HCT116 (cell line): ENCODE results near the gene CHERP. TPM values are rescaled to one million over a fixed set of nuclear protein-coding genes. Genes with fewer than 3 reads are reported as not detected.

ENCODE experiments used
- ATAC-seq: fragments of 200-7000 bp; cut with Tn5 transposase; 2 replicates; pipeline ENCODE4 v1.9.1; 2020; ENCODE audit warnings: mild to moderate bottlenecking, moderate library complexity
- BruUV-seq: library from RNA; stranded (reverse); fragments of 400-500 nt; replicated peaks from 2 replicates; lab custom pipeline; 2021; lab: Mats Ljungman, UMichigan
- CTCF ChIA-PET: fragments of 300-600 bp; sonication (Branson Sonifier 250); formaldehyde crosslinking; loops from one replicate; lab custom pipeline; 2021; ENCODE audit warnings: antibody characterized with exemption; lab: Charles Lee
- POLR2A ChIA-PET: fragments of 300-600, 350-600 bp; sonication (Branson Sonifier 250); formaldehyde crosslinking; loops from one replicate; lab custom pipeline; 2021; ENCODE audit warnings: antibody characterized with exemption; lab: Charles Lee
- RAD21 ChIA-PET, 2 experiments: fragments of 300-600 bp; sonication (Branson Sonifier 250); formaldehyde crosslinking; loops; one replicate each; lab custom pipeline; 2023; ENCODE audit warnings: low total read pairs in 2 of 2; ENCODE audit not compliant: uncharacterized antibody in 2 of 2, unreplicated experiment in 2 of 2, low non-redundant PET in 1 of 2; lab: Charles Lee
- DNase-seq: peaks from one replicate; pipeline ENCODE4 v3.0.0-alpha.2; 2010; ENCODE audit warnings: low read depth, low spot score
- H2AFZ ChIP-seq: fragments of 200-600 bp; shearing (Covaris generic), sonication (generic); 2 replicates; pipeline ENCODE4 v1.6.1; 2017; ENCODE audit warnings: low read depth, mixed run types, mixed read lengths, antibody characterized with exemption, low read length; ENCODE audit not compliant: poor library complexity, severe bottlenecking
- H3K27ac ChIP-seq: 2 replicates; pipeline ENCODE4 v1.5.1; 2012; ENCODE audit warnings: low read depth, low read length
- H3K27me3 ChIP-seq: fragments of 200-600 bp; sonication (generic); 2 replicates; pipeline ENCODE4 v1.6.1; 2016; ENCODE audit warnings: mixed run types, low read length, mixed read lengths; ENCODE audit not compliant: insufficient read depth
- H3K36me3 ChIP-seq, 2 experiments: fragments of 200-500 bp in 1 of 2; fragments of 200-600 bp in 1 of 2; sonication (Bioruptor generic) in 1 of 2; sonication (generic) in 1 of 2; 2 replicates each; pipeline versions ENCODE4 v1.5.1 to v1.6.1; 2014 to 2016; ENCODE audit warnings: low read length in 2 of 2, inconsistent platforms in 1 of 2, mixed read lengths in 1 of 2, mixed run types in 1 of 2; ENCODE audit not compliant: insufficient read depth in 2 of 2, control insufficient read depth in 1 of 2
- H3K4me1 ChIP-seq, 2 experiments: fragments of 200-600 bp in 1 of 2; sonication (generic) in 1 of 2; 2 replicates each; pipeline versions ENCODE4 v1.5.1 to v1.6.1; 2012 to 2017; ENCODE audit warnings: low read length in 2 of 2, inconsistent platforms in 1 of 2, mild to moderate bottlenecking in 1 of 2, mixed read lengths in 1 of 2, mixed run types in 1 of 2, moderate library complexity in 1 of 2; ENCODE audit not compliant: insufficient read depth in 2 of 2, control insufficient read depth in 1 of 2
- H3K4me2 ChIP-seq: fragments of 200-600 bp; sonication (generic); 2 replicates; pipeline ENCODE4 v1.6.1; 2017; ENCODE audit warnings: mixed run types, low read length, mixed read lengths
- H3K4me3 ChIP-seq, 2 experiments: fragments of 200-600 bp in 1 of 2; sonication (generic) in 1 of 2; replicated peaks in 1 of 2; 2 replicates each; pipeline ENCODE4 v1.5.1; 2011 to 2016; ENCODE audit warnings: low read length in 2 of 2, control low read depth in 1 of 2, low read depth in 1 of 2, mild to moderate bottlenecking in 1 of 2, mixed read lengths in 1 of 2, mixed run types in 1 of 2
- H3K79me2 ChIP-seq: fragments of 200-600 bp; sonication (generic); 2 replicates; pipeline ENCODE4 v1.6.1; 2017; ENCODE audit warnings: mild to moderate bottlenecking, mixed run types, low read length, moderate library complexity, mixed read lengths; ENCODE audit not compliant: insufficient read depth
- H3K9ac ChIP-seq: fragments of 200-600 bp; sonication (generic); 2 replicates; pipeline ENCODE4 v1.6.1; 2016; ENCODE audit warnings: low read length, mixed read lengths
- H3K9me2 ChIP-seq: fragments of 200-600 bp; sonication (generic), shearing (Covaris generic); 2 replicates; pipeline ENCODE4 v1.6.1; 2017; ENCODE audit warnings: mixed run types, mild to moderate bottlenecking, moderate library complexity; ENCODE audit not compliant: insufficient read depth
- H3K9me3 ChIP-seq, 2 experiments: fragments of 200-500 bp in 1 of 2; fragments of 200-600 bp in 1 of 2; sonication (Bioruptor generic) in 1 of 2; sonication (generic) in 1 of 2; 2 replicates each; pipeline ENCODE4 v1.6.1; 2014 to 2017; ENCODE audit warnings: low read length in 2 of 2, mixed read lengths in 2 of 2, inconsistent platforms in 1 of 2, low read depth in 1 of 2, mild to moderate bottlenecking in 1 of 2, mixed run types in 1 of 2, moderate library complexity in 1 of 2; ENCODE audit not compliant: control insufficient read depth in 1 of 2, insufficient read depth in 1 of 2
- H4K20me1 ChIP-seq: fragments of 200-600 bp; sonication (generic), shearing (Covaris generic); 2 replicates; pipeline ENCODE4 v1.6.1; 2017; ENCODE audit warnings: mixed run types, mild to moderate bottlenecking, moderate library complexity; ENCODE audit not compliant: insufficient read depth
- CBX3 ChIP-seq: IDR thresholded peaks from 2 replicates; pipeline ENCODE4 v1.6.1; 2012; ENCODE audit warnings: low read depth
- CTCF ChIP-seq, 3 experiments: fragments of 200-600 bp in 1 of 3; sonication (generic) in 1 of 3; IDR thresholded peaks in 2 of 3; conservative IDR thresholded peaks in 1 of 3; 2 replicates each; pipeline ENCODE4 v1.5.1; 2012 to 2017; ENCODE audit warnings: low read depth in 2 of 3, low read length in 2 of 3, antibody characterized with exemption in 1 of 3, borderline replicate concordance in 1 of 3, control low read depth in 1 of 3, mild to moderate bottlenecking in 1 of 3, mixed read lengths in 1 of 3, mixed run types in 1 of 3, moderate library complexity in 1 of 3; ENCODE audit not compliant: insufficient read depth in 1 of 3
- EZH2 ChIP-seq: fragments of 200-600 bp; sonication (generic); IDR thresholded peaks from 2 replicates; pipeline ENCODE4 v1.6.1; 2017; ENCODE audit warnings: antibody characterized with exemption, mixed run types
- RAD21 ChIP-seq: IDR thresholded peaks from 2 replicates; pipeline ENCODE4 v1.6.1; 2012; ENCODE audit warnings: low read depth, mild to moderate bottlenecking
- SIN3A ChIP-seq: IDR thresholded peaks from 2 replicates; pipeline ENCODE4 v1.6.1; 2012; ENCODE audit warnings: low read depth
- TCF7L2 ChIP-seq: IDR thresholded peaks from 2 replicates; pipeline ENCODE4 v1.7.0; 2011; ENCODE audit warnings: borderline replicate concordance, inconsistent platforms; ENCODE audit not compliant: insufficient read depth, insufficient read length; ENCODE audit errors: extremely low read depth
- YY1 ChIP-seq: IDR thresholded peaks from 2 replicates; pipeline ENCODE4 v1.6.1; 2011; ENCODE audit warnings: low read length, low read depth, moderate library complexity, mild to moderate bottlenecking; ENCODE audit not compliant: insufficient replicate concordance; ENCODE audit errors: extremely low read depth
- ZBTB33 ChIP-seq: IDR thresholded peaks from 2 replicates; pipeline ENCODE4 v1.6.1; 2011; ENCODE audit warnings: mild to moderate bottlenecking, low read length, moderate library complexity; ENCODE audit not compliant: insufficient replicate concordance; ENCODE audit errors: extremely low read depth
- ZNF274 ChIP-seq: fragments of 200-500 bp; sonication (Bioruptor generic); IDR thresholded peaks from 2 replicates; pipeline ENCODE4 v1.6.1; 2014; ENCODE audit warnings: mild to moderate bottlenecking, low read depth, low read length, inconsistent platforms
- intact Hi-C: fragments of 100-400 bp; cut with micrococcal nuclease; formaldehyde crosslinking; loops from 2 replicates; pipeline ENCODE4 v1.10.0; 2022
- total RNA-seq: library from RNA; stranded (reverse); gene quantifications from one replicate; pipeline ENCODE4 v1.2.1, GENCODE V29; 2021; ENCODE audit not compliant: unreplicated experiment
- TF ChIP-seq, protein P1 (sequence below): IDR thresholded peaks from 2 replicates; pipeline ENCODE4 v1.6.1; 2012; ENCODE audit warnings: low read depth

Gene CHERP
- total RNA-seq, 1 experiment from 2014 or later = 65.8 TPM

DNA sequence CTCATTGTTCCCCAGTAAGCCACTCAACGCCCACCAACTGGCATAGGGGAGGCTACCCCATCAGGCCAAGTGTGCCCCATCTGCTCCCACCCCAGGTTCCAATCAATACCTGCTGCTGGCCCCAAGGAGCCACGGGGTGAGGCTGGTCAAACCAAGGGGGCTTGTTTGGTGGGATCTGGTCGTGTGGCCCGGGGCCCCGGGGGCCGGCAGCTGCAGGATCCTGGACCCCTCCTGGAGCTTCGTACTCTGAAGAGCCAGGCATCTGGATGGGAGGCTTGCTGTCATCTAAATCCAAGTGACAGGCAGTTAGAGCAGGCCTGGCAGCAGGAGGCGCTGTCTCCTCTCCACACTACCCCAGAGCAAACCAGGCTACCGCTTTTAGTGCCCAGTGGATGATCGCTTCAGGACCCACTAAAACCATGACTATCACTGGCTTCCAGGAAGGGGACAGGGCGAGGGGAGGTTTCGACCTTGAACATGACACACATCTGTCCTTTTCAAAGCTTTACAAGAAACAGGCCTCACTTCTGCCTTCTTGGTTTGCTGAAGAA lies 14.2 kb downstream of the CHERP start:
- H4K20me1 ChIP-seq = no peaks in the 10 kb centered on the region
- ChIA-PET CTCF (no interaction called here), POLR2A (no interaction called here), RAD21 (no interaction called here)
- H3K9ac ChIP-seq = no peak overlapping the region
- no peaks in the 10 kb centered on the region for H3K4me1 ChIP-seq
- no peak overlapping the region for H3K27ac ChIP-seq
- TF ChIP-seq ZBTB33 = no peak
- TF ChIP-seq CBX3 = no peak
- no peak for TF ChIP-seq SIN3A
- TF ChIP-seq, protein P1, sequence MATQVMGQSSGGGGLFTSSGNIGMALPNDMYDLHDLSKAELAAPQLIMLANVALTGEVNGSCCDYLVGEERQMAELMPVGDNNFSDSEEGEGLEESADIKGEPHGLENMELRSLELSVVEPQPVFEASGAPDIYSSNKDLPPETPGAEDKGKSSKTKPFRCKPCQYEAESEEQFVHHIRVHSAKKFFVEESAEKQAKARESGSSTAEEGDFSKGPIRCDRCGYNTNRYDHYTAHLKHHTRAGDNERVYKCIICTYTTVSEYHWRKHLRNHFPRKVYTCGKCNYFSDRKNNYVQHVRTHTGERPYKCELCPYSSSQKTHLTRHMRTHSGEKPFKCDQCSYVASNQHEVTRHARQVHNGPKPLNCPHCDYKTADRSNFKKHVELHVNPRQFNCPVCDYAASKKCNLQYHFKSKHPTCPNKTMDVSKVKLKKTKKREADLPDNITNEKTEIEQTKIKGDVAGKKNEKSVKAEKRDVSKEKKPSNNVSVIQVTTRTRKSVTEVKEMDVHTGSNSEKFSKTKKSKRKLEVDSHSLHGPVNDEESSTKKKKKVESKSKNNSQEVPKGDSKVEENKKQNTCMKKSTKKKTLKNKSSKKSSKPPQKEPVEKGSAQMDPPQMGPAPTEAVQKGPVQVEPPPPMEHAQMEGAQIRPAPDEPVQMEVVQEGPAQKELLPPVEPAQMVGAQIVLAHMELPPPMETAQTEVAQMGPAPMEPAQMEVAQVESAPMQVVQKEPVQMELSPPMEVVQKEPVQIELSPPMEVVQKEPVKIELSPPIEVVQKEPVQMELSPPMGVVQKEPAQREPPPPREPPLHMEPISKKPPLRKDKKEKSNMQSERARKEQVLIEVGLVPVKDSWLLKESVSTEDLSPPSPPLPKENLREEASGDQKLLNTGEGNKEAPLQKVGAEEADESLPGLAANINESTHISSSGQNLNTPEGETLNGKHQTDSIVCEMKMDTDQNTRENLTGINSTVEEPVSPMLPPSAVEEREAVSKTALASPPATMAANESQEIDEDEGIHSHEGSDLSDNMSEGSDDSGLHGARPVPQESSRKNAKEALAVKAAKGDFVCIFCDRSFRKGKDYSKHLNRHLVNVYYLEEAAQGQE = no peak
- peak in 2 of 3 experiments; percentile 60 to 63; a peak in 4 of 6 replicates for TF ChIP-seq CTCF (IDR thresholded peaks at IDR 0.05 in 2 of 3, conservative IDR thresholded peaks at IDR 0.05 in 1 of 3; ENCODE audit: borderline replicate concordance in 1 of 3, insufficient read depth in 1 of 3, low read depth in 2 of 3, low read length in 2 of 3)
- no peak for TF ChIP-seq YY1
- TF ChIP-seq TCF7L2 = no peak
- TF ChIP-seq ZNF274 = no peak
- TF ChIP-seq RAD21 = peak; percentile 36; the same call in 1 of the 2 replicates
- TF ChIP-seq EZH2 = no peak
- no peak overlapping the region for H3K4me3 ChIP-seq
- peaks cover 57 to 85% of the 10 kb centered on the region in 2 experiments; a peak in 3 of 4 replicates for H3K36me3 ChIP-seq
- intact Hi-C loops = no loop called here
- BruUV-seq = no TSS peak
- no peak overlapping the region for H3K4me2 ChIP-seq
- peaks cover 37% of the 10 kb centered on the region for H3K79me2 ChIP-seq
- H3K27me3 ChIP-seq = no peaks in the 10 kb centered on the region
- ATAC-seq (peak; percentile 73), DNase-seq (no peak)
- no peaks in the 10 kb centered on the region for H3K9me2 ChIP-seq
- no peaks in the 10 kb centered on the region for H3K9me3 ChIP-seq
- H2AFZ ChIP-seq = no peak overlapping the region
